Stimulated activated CD8-positive, alpha-beta memory T cell treated with anti-CD3 and anti-CD28 coated beads, Interleukin-2, amount 100 ng/mL, for 1 hour (primary cell): Measurements from ENCODE around the gene CRB2.

Experiments
- DNase-seq, 2 donors: peaks; one replicate each; pipeline ENCODE4 v3.0.0-alpha.2; 2020; ENCODE audit warnings: low read depth in 2 of 2

CRB2 gene

GRCh38 chr9:123364241-123364824 lies 8.3 kb downstream of the CRB2 start:
- DNase-seq = no peak

GRCh38 chr9:123365287-123365880 lies 9.4 kb downstream of the CRB2 start:
- DNase-seq = no peak

GRCh38 chr9:123365881-123366528 lies 10.0 kb downstream of the CRB2 start:
- no peak for DNase-seq

GRCh38 chr9:123368023-123368422 lies 12.0 kb downstream of the CRB2 start:
- DNase-seq = no peak

GRCh38 chr9:123368536-123369153 lies 12.6 kb downstream of the CRB2 start:
- DNase-seq = no peak

GRCh38 chr9:123369296-123369695 lies 13.3 kb downstream of the CRB2 start:
- DNase-seq = no peak

- no peak for DNase-seq
Measured at GRCh38 chr9:123370108-123370507, 14.1 kb downstream of the CRB2 start.

GRCh38 chr9:123370526-123371227 lies 14.7 kb downstream of the CRB2 start:
- DNase-seq = no peak

GRCh38 chr9:123371228-123371584 lies 15.2 kb downstream of the CRB2 start:
- DNase-seq = no peak

GRCh38 chr9:123371805-123372590 lies 16.0 kb downstream of the CRB2 start:
- no peak for DNase-seq

GRCh38 chr9:123372766-123373446 lies 16.9 kb downstream of the CRB2 start:
- DNase-seq = no peak

- no peak for DNase-seq
Measured at GRCh38 chr9:123373447-123373923, 17.5 kb downstream of the CRB2 start.

- no peak for DNase-seq
Measured at GRCh38 chr9:123373946-123374345, 17.9 kb downstream of the CRB2 start.

GRCh38 chr9:123375469-123376132 lies 19.6 kb downstream of the CRB2 start:
- no peak for DNase-seq

GRCh38 chr9:123376218-123377071 lies 20.4 kb downstream of the CRB2 start:
- no peak for DNase-seq

- DNase-seq = no peak
Measured at GRCh38 chr9:123377211-123377971, 21.4 kb downstream of the CRB2 start.

GRCh38 chr9:123378025-123378424 lies 22.0 kb downstream of the CRB2 start:
- no peak for DNase-seq

- no peak for DNase-seq
Measured at GRCh38 chr9:123378956-123379660, 23.1 kb downstream of the CRB2 start.
